Embryonic facial prominence (tissue), 1 donor: ENCODE results near the gene NUP42.
"Not testable (repeated sequence)": the region's sequence is repeated elsewhere in the genome, so short reads cannot be mapped to it uniquely, and the experiment has no call there.

Experiments
- DNase-seq: peaks from one replicate; pipeline ENCODE4 v3.0.0-alpha.2; 2016; ENCODE audit errors: extremely low spot score

NUP42 gene

GRCh38 chr7:23181684-23182553, at the start of gene NUP42:
Gene NUP42 (plus strand): TSS chr7:23182048. CDS start chr7:23182086, 38 bp downstream.
- DNase-seq = peak; percentile 91

- no peak for DNase-seq
Observed at GRCh38 chr7:23133797-23134196, 48.1 kb upstream of the NUP42 start.

- DNase-seq = no peak
Observed at GRCh38 chr7:23135755-23136154, 46.1 kb upstream of the NUP42 start.

GRCh38 chr7:23136216-23136615, 45.6 kb upstream of the NUP42 start:
- no peak for DNase-seq

GRCh38 chr7:23157679-23158078, 24.2 kb upstream of the NUP42 start:
- DNase-seq = no peak

- no peak for DNase-seq
Observed at GRCh38 chr7:23158546-23158945, 23.3 kb upstream of the NUP42 start.

- DNase-seq = no peak
Observed at GRCh38 chr7:23161482-23161881, 20.4 kb upstream of the NUP42 start.

GRCh38 chr7:23164846-23165245, 17.0 kb upstream of the NUP42 start:
- no peak for DNase-seq

- no peak for DNase-seq
Observed at GRCh38 chr7:23165316-23165715, 16.5 kb upstream of the NUP42 start.

GRCh38 chr7:23167691-23168090, 14.2 kb upstream of the NUP42 start:
- no peak for DNase-seq

- no peak for DNase-seq
Observed at GRCh38 chr7:23168111-23168885, 13.6 kb upstream of the NUP42 start.

- no peak for DNase-seq
Observed at GRCh38 chr7:23175938-23176337, 5.9 kb upstream of the NUP42 start.

GRCh38 chr7:23183279-23184012, 1.6 kb downstream of the NUP42 start:
- no peak for DNase-seq

- no peak for DNase-seq
Observed at GRCh38 chr7:23184291-23184690, 2.4 kb downstream of the NUP42 start.

- no peak for DNase-seq
Observed at GRCh38 chr7:23184709-23185359, 3.0 kb downstream of the NUP42 start.

- DNase-seq = no peak
Observed at GRCh38 chr7:23185980-23186379, 4.1 kb downstream of the NUP42 start.

- no peak for DNase-seq
Observed at GRCh38 chr7:23191022-23191421, 9.2 kb downstream of the NUP42 start.

- DNase-seq = not testable (repeated sequence)
Observed at GRCh38 chr7:23193650-23194227, 11.9 kb downstream of the NUP42 start.

GRCh38 chr7:23196306-23196705, 14.5 kb downstream of the NUP42 start:
- DNase-seq = no peak

GRCh38 chr7:23197745-23198144, 15.9 kb downstream of the NUP42 start:
- not testable (repeated sequence) for DNase-seq

- no peak for DNase-seq
Observed at GRCh38 chr7:23200331-23200730, 18.5 kb downstream of the NUP42 start.
